GM18508 (cell line): Measurements from ENCODE around the gene CCDC89.
"Not testable (repeated sequence)": the region's sequence is repeated elsewhere in the genome, so short reads cannot be mapped to it uniquely, and the experiment has no call there.

Source experiments
- ATAC-seq: cut with Tn5 transposase; IDR thresholded peaks from one replicate; pipeline ENCODE4 v1.9.1; 2021; ENCODE audit warnings: moderate number of reproducible peaks; ENCODE audit not compliant: insufficient read depth, unreplicated experiment

CCDC89 gene

DNA sequence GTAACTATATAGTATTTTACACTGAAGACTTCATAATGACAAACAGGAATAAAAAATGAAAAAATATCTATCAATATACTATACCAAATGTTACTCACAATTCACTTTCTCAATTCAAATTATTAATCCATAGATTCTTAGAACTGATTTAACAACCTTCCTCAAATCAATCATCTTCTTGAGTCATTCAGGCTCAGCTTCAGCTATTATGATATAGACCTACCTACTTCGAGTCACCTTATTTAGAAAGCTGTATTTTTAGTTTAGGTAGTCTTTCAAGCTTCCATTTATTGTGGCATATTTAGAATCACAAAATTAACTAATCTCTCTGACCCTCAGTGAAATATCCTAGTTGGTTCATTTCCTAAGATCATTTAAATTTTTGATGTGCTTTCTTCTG is 29.2 kb downstream of the CCDC89 start:
- ATAC-seq: no peak

DNA sequence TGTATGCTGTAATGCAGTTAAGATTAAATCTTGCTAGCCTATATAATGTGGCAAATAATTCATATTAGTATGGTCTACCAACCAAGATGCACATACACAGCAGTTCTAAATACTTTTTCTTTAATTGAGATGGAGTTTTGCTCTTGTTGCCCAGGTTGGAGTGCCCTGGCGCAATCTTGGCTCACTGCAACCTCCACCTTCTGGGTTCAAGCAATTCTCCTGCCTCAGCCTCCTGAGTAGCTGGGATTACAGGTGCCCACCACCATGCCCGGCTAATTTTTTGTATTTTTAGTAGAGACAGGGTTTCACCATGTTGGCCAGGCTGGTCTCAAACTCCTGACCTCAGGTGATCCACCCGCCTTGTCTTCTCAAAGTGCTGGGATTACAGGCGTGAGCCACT is 31.7 kb downstream of the CCDC89 start:
- not testable (repeated sequence) for ATAC-seq

DNA sequence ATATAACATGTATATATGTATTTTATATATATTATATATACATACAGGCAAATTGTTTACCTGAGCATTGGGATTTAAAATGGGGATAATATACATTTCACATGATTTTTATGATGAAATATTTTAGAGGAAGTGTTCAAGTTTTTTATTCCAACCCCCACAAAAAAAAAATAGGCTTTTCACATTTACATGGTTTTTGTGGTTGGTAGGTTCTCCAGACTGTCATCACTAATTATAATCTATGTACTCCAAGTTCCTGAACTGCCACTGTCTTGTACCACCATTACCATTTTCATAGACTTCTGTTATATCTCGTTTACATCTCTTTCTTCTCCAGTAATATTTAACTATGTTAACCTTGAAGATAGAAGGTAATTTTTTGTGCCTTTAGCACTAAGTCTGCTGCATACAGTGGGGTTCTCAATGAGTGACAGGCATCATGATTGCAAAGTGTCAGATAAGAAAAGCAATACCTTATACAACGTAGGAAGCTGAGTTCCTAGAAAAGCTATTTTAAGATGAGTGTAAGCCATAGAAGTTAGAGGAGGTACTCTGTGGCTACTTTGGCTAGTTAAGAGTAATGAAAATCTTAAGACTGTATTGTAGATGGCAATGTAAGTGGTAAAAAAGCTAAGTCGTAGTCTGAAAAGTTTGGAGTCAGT is 33.1 kb downstream of the CCDC89 start:
- ATAC-seq: no peak

DNA sequence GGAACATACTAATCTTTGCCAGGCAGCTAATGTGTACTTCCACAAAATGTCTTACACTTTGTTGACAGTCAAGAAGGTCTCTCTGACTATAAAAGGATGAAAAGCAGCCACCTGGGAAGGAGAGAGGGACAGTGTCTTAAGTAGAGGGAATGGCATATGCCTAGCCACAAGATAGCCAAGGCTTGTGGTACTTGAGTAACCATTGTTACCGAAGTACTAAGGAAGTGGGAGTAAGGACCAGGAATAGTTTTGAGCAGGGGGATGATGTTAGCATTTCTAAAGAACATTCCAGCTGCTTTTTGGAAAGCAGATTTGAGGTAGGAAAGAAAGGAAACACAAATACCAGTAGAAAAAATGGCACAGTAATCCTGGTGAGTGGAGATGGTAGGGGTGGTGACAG is 34.9 kb downstream of the CCDC89 start:
- no peak for ATAC-seq

DNA sequence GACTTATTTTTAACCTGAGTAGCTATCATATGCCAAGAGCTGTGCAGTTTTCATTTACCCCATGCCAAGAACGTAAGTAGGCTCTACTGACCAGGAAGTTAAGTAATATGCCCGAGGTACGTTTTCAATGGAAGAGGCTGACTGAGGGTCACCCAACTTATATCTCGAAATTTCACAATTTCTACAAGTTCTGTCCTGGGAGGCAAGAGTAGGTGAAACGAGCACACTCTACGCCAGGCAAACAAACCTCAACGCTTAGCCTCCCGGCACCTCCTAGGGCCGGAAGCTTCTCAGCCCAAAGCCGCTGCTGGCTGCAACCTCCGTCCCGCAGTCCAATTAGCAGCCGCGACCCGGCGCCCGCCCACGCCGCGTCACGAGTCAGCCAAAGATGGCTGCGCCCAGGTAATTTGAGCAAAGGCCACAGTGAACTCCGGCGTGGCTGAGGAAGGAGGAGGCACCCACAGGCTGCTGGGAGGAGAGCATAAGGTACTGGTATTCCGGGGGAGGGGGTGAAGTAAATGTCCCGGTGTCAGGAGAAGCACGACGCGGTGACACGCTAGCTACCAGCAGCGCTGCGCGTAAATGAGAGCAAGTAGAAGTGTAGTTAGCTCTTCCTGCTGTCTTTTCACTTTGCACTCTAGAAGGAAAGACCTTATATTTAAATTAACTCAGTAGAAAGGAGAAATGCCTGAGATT is 38.2 kb downstream of the CCDC89 start, which contains the start of gene TMEM126A:
TMEM126A (plus strand) TSS at position 364 of the 696 bp plus-strand sequence. CDS start 2,289 bp downstream, outside the sequence.
- ATAC-seq: peak; percentile 96

DNA sequence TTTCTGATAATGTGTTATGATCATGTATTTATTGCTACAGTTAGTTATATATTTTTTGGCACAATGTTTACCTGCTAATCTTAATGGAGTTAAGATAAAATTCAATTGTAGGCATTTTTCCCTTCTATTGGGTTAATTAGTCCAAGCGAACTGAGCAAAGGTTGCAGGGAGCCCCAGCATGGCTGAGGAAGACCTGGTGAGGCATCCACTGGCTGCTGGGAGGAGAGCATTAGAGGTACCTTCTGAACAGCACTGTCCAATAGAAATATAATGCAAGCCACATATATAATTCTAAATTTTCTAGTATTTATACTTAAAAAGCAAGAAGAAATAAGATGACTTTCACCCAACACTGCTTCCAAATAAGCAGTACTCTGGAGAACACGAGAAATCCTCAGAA is 38.9 kb downstream of the CCDC89 start:
- ATAC-seq: no peak

DNA sequence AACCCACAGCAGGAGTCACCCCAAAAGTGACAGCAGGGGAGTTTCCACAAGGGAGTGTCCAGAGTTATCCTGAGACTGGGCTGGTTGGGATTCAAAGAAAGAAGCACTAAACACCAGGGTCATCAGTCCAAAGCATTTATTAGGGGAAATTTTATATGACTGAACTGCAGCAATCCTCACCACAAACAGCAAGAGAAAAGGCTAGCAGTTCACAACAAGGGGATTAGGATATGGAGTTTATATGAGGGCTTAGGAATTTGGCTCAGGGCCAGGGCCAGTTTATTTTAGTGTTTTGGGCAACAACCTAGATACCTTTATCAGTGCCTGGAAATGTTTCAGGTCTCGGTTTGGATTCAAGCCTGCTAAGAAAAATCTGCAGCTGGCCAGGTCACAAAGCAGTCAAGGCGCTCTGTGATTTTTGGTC is 42.8 kb downstream of the CCDC89 start:
- no peak for ATAC-seq

DNA sequence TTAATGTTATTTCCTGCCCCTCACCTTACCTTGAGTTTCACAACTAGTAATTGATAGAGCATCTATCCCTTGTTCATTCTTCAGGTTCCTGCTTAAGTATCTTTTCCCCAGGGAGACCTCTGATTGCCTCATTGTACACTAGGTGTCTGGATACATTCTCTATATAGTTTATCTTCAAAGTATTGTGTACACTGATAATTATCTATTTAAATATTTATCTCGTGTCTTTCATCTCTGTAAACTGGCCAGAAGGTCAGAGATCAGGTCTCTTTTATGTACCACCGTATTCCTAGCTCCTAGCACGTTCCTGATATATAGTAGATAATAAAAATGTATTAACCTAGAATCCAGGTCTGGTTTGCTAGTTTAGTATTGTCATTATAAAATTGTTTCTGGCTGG is 51.2 kb downstream of the CCDC89 start:
- ATAC-seq: no peak
